Breast epithelium (tissue), 3 donors: ENCODE results near the gene TBC1D14.

Experiments
- POLR2A ChIP-seq: fragments of 450-650 bp; IDR thresholded peaks from one replicate; pipeline ENCODE4 v1.6.1; 2016; ENCODE audit warnings: antibody characterized with exemption, mild to moderate bottlenecking, moderate library complexity
- TF ChIP-seq, protein P1 (sequence below), 3 donors: fragments of 450-650 bp; IDR thresholded peaks; one replicate each; pipeline ENCODE4 v1.5.1; 2016 to 2017; ENCODE audit warnings: antibody characterized with exemption in 3 of 3, mild to moderate bottlenecking in 3 of 3, moderate library complexity in 3 of 3

DNA sequence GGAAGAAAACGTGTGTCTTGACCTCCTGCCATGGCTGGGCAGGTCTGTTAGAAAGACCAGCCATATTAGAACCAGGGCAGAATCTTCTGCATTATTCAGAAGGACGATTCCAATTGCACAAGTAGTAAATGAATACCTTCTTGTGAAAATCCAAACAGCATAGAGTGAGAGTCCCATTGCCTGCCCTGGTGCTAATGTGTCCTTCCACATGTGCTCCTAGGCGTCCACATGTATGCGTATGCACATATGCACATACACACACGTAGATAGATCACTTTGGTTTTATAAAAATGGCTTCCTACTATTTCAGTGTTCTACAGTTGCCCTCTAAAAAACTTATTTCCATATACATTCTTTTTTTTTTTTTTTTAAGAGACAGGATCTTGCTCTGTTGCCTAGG lies 168.4 kb downstream of the TBC1D14 start:
- TF ChIP-seq POLR2A, result no peak
- TF ChIP-seq, protein P1, sequence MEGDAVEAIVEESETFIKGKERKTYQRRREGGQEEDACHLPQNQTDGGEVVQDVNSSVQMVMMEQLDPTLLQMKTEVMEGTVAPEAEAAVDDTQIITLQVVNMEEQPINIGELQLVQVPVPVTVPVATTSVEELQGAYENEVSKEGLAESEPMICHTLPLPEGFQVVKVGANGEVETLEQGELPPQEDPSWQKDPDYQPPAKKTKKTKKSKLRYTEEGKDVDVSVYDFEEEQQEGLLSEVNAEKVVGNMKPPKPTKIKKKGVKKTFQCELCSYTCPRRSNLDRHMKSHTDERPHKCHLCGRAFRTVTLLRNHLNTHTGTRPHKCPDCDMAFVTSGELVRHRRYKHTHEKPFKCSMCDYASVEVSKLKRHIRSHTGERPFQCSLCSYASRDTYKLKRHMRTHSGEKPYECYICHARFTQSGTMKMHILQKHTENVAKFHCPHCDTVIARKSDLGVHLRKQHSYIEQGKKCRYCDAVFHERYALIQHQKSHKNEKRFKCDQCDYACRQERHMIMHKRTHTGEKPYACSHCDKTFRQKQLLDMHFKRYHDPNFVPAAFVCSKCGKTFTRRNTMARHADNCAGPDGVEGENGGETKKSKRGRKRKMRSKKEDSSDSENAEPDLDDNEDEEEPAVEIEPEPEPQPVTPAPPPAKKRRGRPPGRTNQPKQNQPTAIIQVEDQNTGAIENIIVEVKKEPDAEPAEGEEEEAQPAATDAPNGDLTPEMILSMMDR (IDR thresholded peaks at IDR 0.05), result no peak
